HG02763 (cell line): Measurements from ENCODE around the gene IDH3G.

Experiments used
- ATAC-seq: cut with Tn5 transposase; IDR thresholded peaks from one replicate; pipeline ENCODE4 v1.9.1; 2021; ENCODE audit warnings: mild to moderate bottlenecking, moderate library complexity; ENCODE audit not compliant: unreplicated experiment

Gene IDH3G

GRCh38 chrX:153736071-153736820 is 57.9 kb downstream of the IDH3G start:
- ATAC-seq = no peak
